Vagina (tissue), 2 donors: Measurements from ENCODE around the gene TAF3. TPM values are rescaled to one million over a fixed set of nuclear protein-coding genes. Genes with fewer than 3 reads are reported as not detected.

Experiments used
- DNase-seq, 2 donors: peaks; one replicate each; pipeline ENCODE4 v3.0.0-alpha.2; 2017; ENCODE audit errors: extremely low spot score in 2 of 2
- H3K27ac ChIP-seq: fragments of 200-600 bp; sonication (generic); one replicate; pipeline ENCODE4 v1.5.1; 2019
- H3K27me3 ChIP-seq: fragments of 200-600 bp; sonication (generic); one replicate; pipeline ENCODE4 v1.5.1; 2019
- H3K36me3 ChIP-seq, 2 donors: fragments of 200-600 bp; sonication (generic); one replicate each; pipeline ENCODE4 v1.5.1; 2017 to 2019
- H3K4me1 ChIP-seq: fragments of 200-600 bp; sonication (generic); one replicate; pipeline ENCODE4 v1.5.1; 2019
- H3K4me3 ChIP-seq, 2 donors: fragments of 200-600 bp; sonication (generic); 1 replicate in 1 of 2; 2 replicates in 1 of 2; pipeline ENCODE4 v1.5.1; 2016 to 2019
- H3K9me3 ChIP-seq: fragments of 200-600 bp; sonication (generic); one replicate; pipeline ENCODE4 v1.5.1; 2019
- CTCF ChIP-seq, 3 experiments: fragments of 450-650 bp in 2 of 3; fragments of 200-600 bp in 1 of 3; sonication (generic) in 1 of 3; IDR thresholded peaks; one replicate each; pipeline ENCODE4 v1.5.1; 2017 to 2019; ENCODE audit warnings: antibody characterized with exemption in 3 of 3, mild to moderate bottlenecking in 2 of 3, moderate library complexity in 2 of 3
- POLR2A ChIP-seq, 2 donors: fragments of 450-650 bp; IDR thresholded peaks; one replicate each; pipeline ENCODE4 v1.6.1; 2017; ENCODE audit warnings: antibody characterized with exemption in 2 of 2, mild to moderate bottlenecking in 2 of 2, moderate library complexity in 2 of 2
- POLR2AphosphoS5 ChIP-seq, 2 donors: sonication (generic); formaldehyde crosslinking; IDR thresholded peaks; one replicate each; pipeline ENCODE4 v1.9.0; 2017; ENCODE audit warnings: antibody characterized with exemption in 2 of 2, mild to moderate bottlenecking in 2 of 2, low read depth in 1 of 2; ENCODE audit not compliant: insufficient read depth in 1 of 2
- intact Hi-C: fragments of 100-400 bp; cut with DNase I; formaldehyde crosslinking; loops from one replicate; pipeline ENCODE4 v1.15.1; 2023
- total RNA-seq: library from RNA; depleted of rRNA; stranded (reverse); fragments of >200 nt; gene quantifications from one replicate; pipeline ENCODE4 v1.2.3, GENCODE V29; 2016

TAF3 gene
- total RNA-seq, 1 donor from 2014 or later: 9.8 TPM

DNA sequence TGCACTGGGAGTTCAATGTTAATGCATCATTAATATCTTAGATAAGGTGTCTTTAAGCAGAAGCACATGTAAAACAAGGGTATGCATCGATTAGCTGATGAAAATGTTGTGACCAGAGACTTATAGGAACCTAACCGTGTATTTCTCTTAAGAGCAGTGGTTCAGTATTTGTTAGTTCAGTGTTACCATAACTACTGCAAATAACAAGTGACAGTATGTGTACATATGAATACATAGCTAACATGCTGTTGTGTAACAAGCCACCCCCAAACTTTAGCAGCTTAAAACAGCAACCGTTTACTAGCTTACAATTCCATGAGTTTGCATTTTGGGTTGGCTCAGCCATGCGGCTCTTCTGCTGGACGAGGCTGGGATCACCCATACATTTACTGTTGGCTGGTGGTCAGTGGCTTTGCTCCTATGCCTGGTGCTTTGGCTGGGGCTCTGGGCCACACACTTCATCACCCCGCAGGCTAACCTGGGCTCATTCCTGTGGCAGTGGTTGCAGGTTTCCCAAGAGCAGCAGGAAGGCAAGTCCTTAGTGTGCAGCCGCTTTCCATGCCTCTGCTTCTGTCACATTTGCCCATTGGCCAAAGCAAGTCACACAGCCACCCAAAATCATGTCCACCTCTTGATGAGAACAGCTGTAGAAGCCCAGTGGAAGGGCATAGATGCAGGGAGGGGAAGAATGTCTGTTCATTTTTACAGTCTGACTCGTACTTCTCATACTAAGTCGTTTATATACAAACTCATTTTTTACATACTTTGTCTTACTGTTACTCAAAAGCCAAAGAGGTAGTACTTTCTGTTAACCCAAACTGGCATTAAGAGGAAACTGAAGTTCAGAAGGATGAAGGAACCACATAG, 132.9 kb downstream of the TAF3 start:
- H3K4me1 ChIP-seq: peaks cover 10% of the 10 kb centered on the region
- TF ChIP-seq POLR2A (IDR thresholded peaks at IDR 0.05) (no peak), CTCF (IDR thresholded peaks at IDR 0.05) (no peak), POLR2AphosphoS5 (IDR thresholded peaks at IDR 0.05; ENCODE audit: insufficient read depth in 1 of 2, low read depth in 1 of 2) (no peak)
- no peak overlapping the region for H3K27ac ChIP-seq
- H3K27me3 ChIP-seq: no peaks in the 10 kb centered on the region
- DNase-seq: no peak
- H3K9me3 ChIP-seq: no peaks in the 10 kb centered on the region
- H3K4me3 ChIP-seq: no peak overlapping the region
- no peaks in the 10 kb centered on the region for H3K36me3 ChIP-seq
- intact Hi-C loops: no loop called here

DNA sequence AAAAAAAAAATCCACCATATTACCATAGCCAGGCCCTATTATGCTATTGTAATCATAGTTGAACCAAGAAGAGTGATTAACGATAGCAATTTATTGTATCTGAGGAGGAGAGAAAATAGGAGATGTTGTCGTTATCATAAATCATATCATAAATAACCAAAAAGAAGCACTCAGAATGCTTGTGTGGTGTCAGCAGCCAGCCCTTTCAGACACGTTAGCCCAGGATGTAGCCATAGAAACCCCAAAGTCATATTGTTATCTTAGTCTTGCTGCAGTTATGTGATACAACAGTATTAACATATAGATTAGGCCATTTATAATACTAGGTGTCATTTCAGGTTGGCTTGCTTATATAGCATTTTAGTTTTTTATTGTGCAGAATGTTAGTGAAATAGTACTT, 134.0 kb downstream of the TAF3 start:
- no peak overlapping the region for H3K4me3 ChIP-seq
- no peak for TF ChIP-seq POLR2AphosphoS5 (IDR thresholded peaks at IDR 0.05; ENCODE audit: insufficient read depth in 1 of 2, low read depth in 1 of 2)
- peaks cover 20% of the 10 kb centered on the region for H3K4me1 ChIP-seq
- no peak for DNase-seq
- H3K27me3 ChIP-seq: no peaks in the 10 kb centered on the region
- no peak overlapping the region for H3K27ac ChIP-seq
- H3K36me3 ChIP-seq: no peaks in the 10 kb centered on the region
- intact Hi-C loops: no loop called here
- H3K9me3 ChIP-seq: no peaks in the 10 kb centered on the region

GRCh38 chr10:7953447-7953846, 135.1 kb downstream of the TAF3 start:
- no peaks in the 10 kb centered on the region for H3K9me3 ChIP-seq
- H3K27ac ChIP-seq: no peak overlapping the region
- no peak for TF ChIP-seq CTCF (IDR thresholded peaks at IDR 0.05)
- no peak for TF ChIP-seq POLR2AphosphoS5 (IDR thresholded peaks at IDR 0.05; ENCODE audit: insufficient read depth in 1 of 2, low read depth in 1 of 2)
- no peak for TF ChIP-seq POLR2A (IDR thresholded peaks at IDR 0.05)
- intact Hi-C loops: no loop called here
- DNase-seq: no peak
- no peaks in the 10 kb centered on the region for H3K27me3 ChIP-seq
- H3K4me1 ChIP-seq: peaks cover 20% of the 10 kb centered on the region
- H3K36me3 ChIP-seq: no peaks in the 10 kb centered on the region
- H3K4me3 ChIP-seq: no peak overlapping the region

GRCh38 chr10:7955446-7955845, 137.1 kb downstream of the TAF3 start:
- Histone ChIP-seq H3K4me1 (peaks cover 20% of the 10 kb centered on the region), H3K27me3 (no peaks in the 10 kb centered on the region), H3K27ac (no peak overlapping the region), H3K9me3 (no peaks in the 10 kb centered on the region), H3K4me3 (no peak overlapping the region), H3K36me3 (no peaks in the 10 kb centered on the region)
- DNase-seq: no peak
- TF ChIP-seq POLR2A (IDR thresholded peaks at IDR 0.05) (no peak), CTCF (IDR thresholded peaks at IDR 0.05) (no peak), POLR2AphosphoS5 (IDR thresholded peaks at IDR 0.05; ENCODE audit: insufficient read depth in 1 of 2, low read depth in 1 of 2) (no peak)
- intact Hi-C loops: no loop called here

DNA sequence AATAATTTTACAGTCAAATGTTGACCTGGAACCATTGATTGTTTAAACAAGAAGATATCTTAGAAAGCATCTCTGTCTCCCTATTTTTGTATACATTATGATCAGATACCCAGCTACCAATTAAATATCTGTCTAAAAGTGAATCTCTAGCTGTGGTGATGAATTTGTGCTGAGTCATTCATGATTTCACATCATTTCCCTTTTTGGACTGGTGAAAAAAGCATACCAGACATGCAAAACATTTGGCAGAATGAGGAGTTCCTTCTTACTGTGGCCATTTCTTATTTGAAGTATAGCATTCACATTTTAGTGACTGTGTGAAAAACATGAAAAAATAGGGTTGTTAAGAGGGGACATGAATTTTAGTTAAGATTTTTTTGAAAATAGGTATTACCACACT, 138.2 kb downstream of the TAF3 start:
- no peaks in the 10 kb centered on the region for H3K36me3 ChIP-seq
- no peak overlapping the region for H3K4me3 ChIP-seq
- TF ChIP-seq POLR2AphosphoS5 (IDR thresholded peaks at IDR 0.05; ENCODE audit: insufficient read depth in 1 of 2, low read depth in 1 of 2) (no peak), POLR2A (IDR thresholded peaks at IDR 0.05) (no peak), CTCF (IDR thresholded peaks at IDR 0.05) (no peak)
- peaks cover 20% of the 10 kb centered on the region for H3K4me1 ChIP-seq
- DNase-seq: no peak
- H3K27me3 ChIP-seq: no peaks in the 10 kb centered on the region
- intact Hi-C loops: no loop called here
- H3K27ac ChIP-seq: no peak overlapping the region
- no peaks in the 10 kb centered on the region for H3K9me3 ChIP-seq
